ENCODE measurements around the gene TNFAIP8. TPM values are rescaled to one million over a fixed set of nuclear protein-coding genes. Genes with fewer than 3 reads are reported as not detected.
"Not testable (repeated sequence)": the region's sequence is repeated elsewhere in the genome, so short reads cannot be mapped to it uniquely, and the experiment has no call there.

The TNFAIP8 gene
- total and polyA plus RNA-seq, 10 of the 15 experiments (the other 5 are each of a cell fraction or from before 2014, with no cell fraction given) = 124 to 324 (median 177) TPM

- H4K20me1 ChIP-seq (ENCODE audit: control insufficient read depth, insufficient read depth); H3K9me3 ChIP-seq (replicated peaks; ENCODE audit: control insufficient read depth, insufficient read depth, low read length); H2AFZ ChIP-seq (ENCODE audit: control insufficient read depth, low read depth, low read length); intact Hi-C loops (cut with micrococcal nuclease; ENCODE audit: unreplicated experiment); POLR2A ChIA-PET; H3K4me1 ChIP-seq (ENCODE audit: control insufficient read depth, insufficient read depth, low read length); H3K27ac ChIP-seq (ENCODE audit: control insufficient read depth, insufficient read depth); in situ Hi-C loops (cut with MboI); H3K4me2 ChIP-seq (ENCODE audit: control insufficient read depth, insufficient read depth); H3K27me3 ChIP-seq (replicated peaks in 1 of 2; ENCODE audit: control insufficient read depth in 2 of 2, insufficient read depth in 2 of 2, low read length in 1 of 2); BruUV-seq (replicated peaks); H3K9ac ChIP-seq (ENCODE audit: control insufficient read depth, insufficient read depth, low read length); DNase-seq (ENCODE audit: low read depth, low spot score); H3K4me3 ChIP-seq; H3K79me2 ChIP-seq (ENCODE audit: control insufficient read depth, insufficient read depth, low read length); FAIRE-seq; H3K36me3 ChIP-seq (ENCODE audit: control insufficient read depth in 2 of 2, insufficient read depth in 2 of 2, low read length in 1 of 2); ATAC-seq: not testable (repeated sequence)
- peak; percentile 71 for TF ChIP-seq NFYB (IDR thresholded peaks at IDR 0.05; ENCODE audit: insufficient read depth, low read depth, low read length)
- WGBS (ENCODE audit: insufficient coverage, insufficient replicate concordance, low lambda C conversion rate, missing lambda C conversion rate) = 67% methylated on average over 10 of the region's 10 CpGs
- SMC1A ChIA-PET (ENCODE audit: uncharacterized antibody, unreplicated experiment) = interaction anchor here (0.6 to 4.4 kb wide), 4 partner anchors 15 to 67 kb away, joined by 3 to 36 read pairs (median 12); no protein-coding TSS in a partner anchor
- RAD21 ChIA-PET (ENCODE audit: unreplicated experiment) = interaction anchor here (1.2 kb wide), 1 partner anchor 117 kb away, joined by 3 read pairs; no protein-coding TSS in a partner anchor
- CTCF ChIA-PET = interaction anchor here (0.6 to 1.8 kb wide), 4 partner anchors 117 to 448 kb away, joined by 3 to 7 read pairs (median 3); no protein-coding TSS in a partner anchor
These were observed 76.9 kb downstream of the TNFAIP8 start for GRCh38 chr5:119432674-119433237.

GRCh38 chr5:119435436-119436132, 79.8 kb downstream of the TNFAIP8 start:
- no TSS peak for BruUV-seq (replicated peaks)

More at GRCh38 chr5:119435436-119436132, 79.8 kb downstream of the TNFAIP8 start:
- H3K9me3 ChIP-seq (replicated peaks; ENCODE audit: control insufficient read depth, insufficient read depth, low read length) = peaks cover 5% of the 10 kb centered on the region; the same call in 2 of the 3 replicates
- intact Hi-C loops (cut with micrococcal nuclease; ENCODE audit: unreplicated experiment) = loop anchor here (1.0 kb wide), 1 partner anchor 447 kb away; the partner anchor contains the start of gene DTWD2
- no peaks in the 10 kb centered on the region for H3K79me2 ChIP-seq (ENCODE audit: control insufficient read depth, insufficient read depth, low read length)
- H3K27ac ChIP-seq (ENCODE audit: control insufficient read depth, insufficient read depth) = no peak overlapping the region
- POLR2A ChIA-PET = interaction anchor here (0.9 to 1.2 kb wide), 3 partner anchors 23 to 120 kb away, joined by 3 to 4 read pairs (median 4); no protein-coding TSS in a partner anchor
- peaks cover 5% of the 10 kb centered on the region; the same call in 1 of the 2 replicates for H3K4me1 ChIP-seq (ENCODE audit: control insufficient read depth, insufficient read depth, low read length)
- H3K9ac ChIP-seq (ENCODE audit: control insufficient read depth, insufficient read depth, low read length) = no peak overlapping the region
- ATAC-seq (peak; percentile 95), DNase-seq (ENCODE audit: low read depth, low spot score) (peak; percentile 44), FAIRE-seq (peak; percentile 73)
- TF ChIP-seq, protein P1, sequence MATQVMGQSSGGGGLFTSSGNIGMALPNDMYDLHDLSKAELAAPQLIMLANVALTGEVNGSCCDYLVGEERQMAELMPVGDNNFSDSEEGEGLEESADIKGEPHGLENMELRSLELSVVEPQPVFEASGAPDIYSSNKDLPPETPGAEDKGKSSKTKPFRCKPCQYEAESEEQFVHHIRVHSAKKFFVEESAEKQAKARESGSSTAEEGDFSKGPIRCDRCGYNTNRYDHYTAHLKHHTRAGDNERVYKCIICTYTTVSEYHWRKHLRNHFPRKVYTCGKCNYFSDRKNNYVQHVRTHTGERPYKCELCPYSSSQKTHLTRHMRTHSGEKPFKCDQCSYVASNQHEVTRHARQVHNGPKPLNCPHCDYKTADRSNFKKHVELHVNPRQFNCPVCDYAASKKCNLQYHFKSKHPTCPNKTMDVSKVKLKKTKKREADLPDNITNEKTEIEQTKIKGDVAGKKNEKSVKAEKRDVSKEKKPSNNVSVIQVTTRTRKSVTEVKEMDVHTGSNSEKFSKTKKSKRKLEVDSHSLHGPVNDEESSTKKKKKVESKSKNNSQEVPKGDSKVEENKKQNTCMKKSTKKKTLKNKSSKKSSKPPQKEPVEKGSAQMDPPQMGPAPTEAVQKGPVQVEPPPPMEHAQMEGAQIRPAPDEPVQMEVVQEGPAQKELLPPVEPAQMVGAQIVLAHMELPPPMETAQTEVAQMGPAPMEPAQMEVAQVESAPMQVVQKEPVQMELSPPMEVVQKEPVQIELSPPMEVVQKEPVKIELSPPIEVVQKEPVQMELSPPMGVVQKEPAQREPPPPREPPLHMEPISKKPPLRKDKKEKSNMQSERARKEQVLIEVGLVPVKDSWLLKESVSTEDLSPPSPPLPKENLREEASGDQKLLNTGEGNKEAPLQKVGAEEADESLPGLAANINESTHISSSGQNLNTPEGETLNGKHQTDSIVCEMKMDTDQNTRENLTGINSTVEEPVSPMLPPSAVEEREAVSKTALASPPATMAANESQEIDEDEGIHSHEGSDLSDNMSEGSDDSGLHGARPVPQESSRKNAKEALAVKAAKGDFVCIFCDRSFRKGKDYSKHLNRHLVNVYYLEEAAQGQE (IDR thresholded peaks at IDR 0.05; ENCODE audit: low read depth, low read length) = no peak
- TF ChIP-seq YY1 (IDR thresholded peaks at IDR 0.05; ENCODE audit: low read depth, low read length) (peak; percentile 39; the same call in 1 of the 2 replicates), RAD21 (IDR thresholded peaks at IDR 0.05; ENCODE audit: insufficient read depth, low read depth, low read length) (peak; percentile 75), SMC3 (IDR thresholded peaks at IDR 0.05; ENCODE audit: borderline replicate concordance, low read length) (peak; percentile 54; the same call in 1 of the 2 replicates)
- TF ChIP-seq, protein P2, sequence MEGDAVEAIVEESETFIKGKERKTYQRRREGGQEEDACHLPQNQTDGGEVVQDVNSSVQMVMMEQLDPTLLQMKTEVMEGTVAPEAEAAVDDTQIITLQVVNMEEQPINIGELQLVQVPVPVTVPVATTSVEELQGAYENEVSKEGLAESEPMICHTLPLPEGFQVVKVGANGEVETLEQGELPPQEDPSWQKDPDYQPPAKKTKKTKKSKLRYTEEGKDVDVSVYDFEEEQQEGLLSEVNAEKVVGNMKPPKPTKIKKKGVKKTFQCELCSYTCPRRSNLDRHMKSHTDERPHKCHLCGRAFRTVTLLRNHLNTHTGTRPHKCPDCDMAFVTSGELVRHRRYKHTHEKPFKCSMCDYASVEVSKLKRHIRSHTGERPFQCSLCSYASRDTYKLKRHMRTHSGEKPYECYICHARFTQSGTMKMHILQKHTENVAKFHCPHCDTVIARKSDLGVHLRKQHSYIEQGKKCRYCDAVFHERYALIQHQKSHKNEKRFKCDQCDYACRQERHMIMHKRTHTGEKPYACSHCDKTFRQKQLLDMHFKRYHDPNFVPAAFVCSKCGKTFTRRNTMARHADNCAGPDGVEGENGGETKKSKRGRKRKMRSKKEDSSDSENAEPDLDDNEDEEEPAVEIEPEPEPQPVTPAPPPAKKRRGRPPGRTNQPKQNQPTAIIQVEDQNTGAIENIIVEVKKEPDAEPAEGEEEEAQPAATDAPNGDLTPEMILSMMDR (IDR thresholded peaks at IDR 0.05 in 2 of 3, conservative IDR thresholded peaks at IDR 0.05 in 1 of 3; ENCODE audit: control insufficient read depth in 2 of 3, extremely low read depth in 1 of 3, insufficient read depth in 1 of 3, low read depth in 3 of 3, low read length in 3 of 3) = peak; percentile 64 to 69 (median 64)
- in situ Hi-C loops (cut with MboI) = no loop called here
- 0 out of 2 replicates have a peak overlapping the region, but pooled peaks have one; percentile 26 for H3K4me2 ChIP-seq (ENCODE audit: control insufficient read depth, insufficient read depth)
- SMC1A ChIA-PET (ENCODE audit: uncharacterized antibody, unreplicated experiment) = interaction anchor here (0.6 to 4.4 kb wide), 30 partner anchors 11 to 1186 kb away, joined by 3 to 36 read pairs (median 5); partner anchors contain the start of gene DTWD2
- H3K36me3 ChIP-seq (ENCODE audit: control insufficient read depth in 2 of 2, insufficient read depth in 2 of 2, low read length in 1 of 2) = no peaks in the 10 kb centered on the region
- RAD21 ChIA-PET (ENCODE audit: unreplicated experiment) = interaction anchor here (0.9 to 2.8 kb wide), 19 partner anchors 13 to 452 kb away, joined by 3 to 33 read pairs (median 6); partner anchors contain the start of genes DMXL1 and DTWD2
- WGBS (ENCODE audit: insufficient coverage, insufficient replicate concordance, low lambda C conversion rate, missing lambda C conversion rate) = 6% methylated on average over 8 of the region's 8 CpGs
- H2AFZ ChIP-seq (ENCODE audit: control insufficient read depth, low read depth, low read length) = peak overlapping the region; percentile 24
- CTCF ChIA-PET = interaction anchor here (0.7 to 2.3 kb wide), 44 partner anchors 13 to 454 kb away, joined by 3 to 46 read pairs (median 4); partner anchors contain the start of genes DMXL1 and DTWD2
- H4K20me1 ChIP-seq (ENCODE audit: control insufficient read depth, insufficient read depth) = no peaks in the 10 kb centered on the region
- no peak overlapping the region for H3K4me3 ChIP-seq
- H3K27me3 ChIP-seq (replicated peaks in 1 of 2; ENCODE audit: control insufficient read depth in 2 of 2, insufficient read depth in 2 of 2, low read length in 1 of 2) = no peaks in the 10 kb centered on the region

Measured in GM12878 (cell line).